Measurements from ENCODE around the gene SUGCT. TPM values are rescaled to one million over a fixed set of nuclear protein-coding genes. Genes with fewer than 3 reads are reported as not detected.

Gene SUGCT
- total and polyA plus RNA-seq, 2 of the 8 experiments (the other 6 are each of a cell fraction or from before 2014, with no cell fraction given): 2.8 to 5.4 TPM

DNA sequence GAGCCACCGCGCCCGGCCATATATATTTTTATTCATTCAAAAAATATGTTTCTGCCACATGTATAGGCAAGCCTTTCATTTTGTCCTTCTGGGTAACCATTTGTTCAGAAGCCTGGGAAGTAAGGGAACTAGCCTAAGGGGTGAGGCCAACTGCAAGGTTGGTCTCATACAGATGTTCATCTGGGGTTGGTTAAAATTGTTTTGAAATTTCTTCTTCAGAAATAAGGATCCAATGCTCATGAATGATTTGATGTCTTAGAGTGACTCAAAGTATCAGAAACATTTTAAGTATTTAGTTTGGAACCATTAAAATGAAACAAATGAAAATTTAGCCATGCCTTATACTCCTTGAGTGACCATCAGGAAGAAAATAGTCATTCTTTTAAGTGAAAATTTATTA, 397.2 kb downstream of the SUGCT start:
- no peaks in the 10 kb centered on the region for H3K9me3 ChIP-seq (ENCODE audit: insufficient read depth in 2 of 2, low read depth in 1 of 2, low read length in 1 of 2)
- H3K79me2 ChIP-seq (ENCODE audit: control insufficient read depth in 1 of 2, insufficient read depth in 2 of 2, low read length in 2 of 2): no peaks in the 10 kb centered on the region
- H2BK5ac ChIP-seq (ENCODE audit: low read depth, low read length): no peak overlapping the region
- H2BK15ac ChIP-seq (ENCODE audit: low read length): no peak overlapping the region
- H3K4ac ChIP-seq (replicated peaks; ENCODE audit: insufficient read length, low read depth, low read length): no peak overlapping the region
- H4K91ac ChIP-seq (replicated peaks; ENCODE audit: insufficient read length, low read length): no peak overlapping the region
- no peak overlapping the region for H4K5ac ChIP-seq (ENCODE audit: insufficient read length, low read depth, low read length)
- H4K20me1 ChIP-seq (replicated peaks in 1 of 2; ENCODE audit: control insufficient read depth in 1 of 2, insufficient read depth in 2 of 2, low read length in 2 of 2): no peaks in the 10 kb centered on the region
- no peak overlapping the region for H2AK5ac ChIP-seq (ENCODE audit: low read depth, low read length)
- no peak overlapping the region for H3K56ac ChIP-seq (replicated peaks; ENCODE audit: insufficient read length, low read depth, low read length)
- H2BK12ac ChIP-seq (ENCODE audit: low read depth, low read length): no peak overlapping the region
- H3K9ac ChIP-seq (replicated peaks in 1 of 4; ENCODE audit: extremely low read depth in 1 of 4, low read depth in 3 of 4, low read length in 3 of 4): no peak overlapping the region
- H3K23me2 ChIP-seq (ENCODE audit: low read depth, low read length): no peaks in the 10 kb centered on the region; the same call in 1 of the 2 replicates
- H3K23ac ChIP-seq (ENCODE audit: insufficient read length): no peak overlapping the region
- H3K36me3 ChIP-seq (ENCODE audit: control insufficient read depth in 2 of 4, insufficient read depth in 4 of 4, low read length in 3 of 4): no peaks in the 10 kb centered on the region
- no peak overlapping the region for H2BK120ac ChIP-seq (replicated peaks; ENCODE audit: low read depth, low read length)
- no peak overlapping the region for H2AFZ ChIP-seq (ENCODE audit: low read length)
- DNase-seq (ENCODE audit: low read depth in 1 of 2, low spot score in 2 of 2) (no peak), FAIRE-seq (no peak)
- ChIA-PET CTCF (ENCODE audit: partially characterized antibody) (no interaction called here), POLR2A (ENCODE audit: partially characterized antibody) (interaction anchor here (1.0 kb wide), 1 partner anchor 58 kb away, joined by 3 read pairs; no protein-coding TSS in a partner anchor)
- H3K14ac ChIP-seq (ENCODE audit: insufficient read length): no peak overlapping the region
- H3K79me1 ChIP-seq (ENCODE audit: low read depth, low read length): no peaks in the 10 kb centered on the region
- H4K8ac ChIP-seq (ENCODE audit: extremely low read depth, insufficient read depth, low read length): no peak overlapping the region
- H3K18ac ChIP-seq (ENCODE audit: extremely low read depth, low read length): no peak overlapping the region
- H2BK20ac ChIP-seq (ENCODE audit: low read length): no peak overlapping the region
- H3K27ac ChIP-seq (ENCODE audit: low read depth, low read length): no peak overlapping the region
- H3K4me1 ChIP-seq (replicated peaks in 1 of 4; ENCODE audit: control insufficient read depth in 3 of 4, insufficient read depth in 4 of 4, low read length in 3 of 4): no peaks in the 10 kb centered on the region
- no peak overlapping the region for H3K4me2 ChIP-seq (ENCODE audit: insufficient read depth in 1 of 2, low read depth in 2 of 2, low read length in 2 of 2)
- H3K27me3 ChIP-seq (replicated peaks in 1 of 4; ENCODE audit: control insufficient read depth in 3 of 4, extremely low read depth in 1 of 4, insufficient read depth in 3 of 4, low read length in 3 of 4): no peaks in the 10 kb centered on the region
- 100% methylated on average over 3 of the region's 3 CpGs; no CpG with 5 or more reads in 1 of the 2 experiments for WGBS, 2 experiments (ENCODE audit: extremely low coverage in 1 of 2, insufficient coverage in 1 of 2, insufficient read length in 1 of 2, insufficient replicate concordance in 2 of 2, low coverage in 1 of 2, low lambda C conversion rate in 2 of 2, missing lambda C conversion rate in 1 of 2)
- no peak overlapping the region for H3K4me3 ChIP-seq (ENCODE audit: extremely low read depth in 1 of 4, insufficient read depth in 2 of 4, low read depth in 3 of 4, low read length in 4 of 4)
- TF ChIP-seq POLR2AphosphoS5 (IDR thresholded peaks at IDR 0.05; ENCODE audit: low read depth, low read length) (no peak), BACH1 (IDR thresholded peaks at IDR 0.05; ENCODE audit: low read length) (no peak), JUND (IDR thresholded peaks at IDR 0.05; ENCODE audit: low read length) (no peak), KDM5A (IDR thresholded peaks at IDR 0.05; ENCODE audit: low read length) (no peak), SIX5 (IDR thresholded peaks at IDR 0.05; ENCODE audit: low read depth, low read length) (no peak), SUZ12 (IDR thresholded peaks at IDR 0.05; ENCODE audit: low read length) (no peak), USF2 (IDR thresholded peaks at IDR 0.05; ENCODE audit: low read length) (no peak), ZNF274 (IDR thresholded peaks at IDR 0.05; ENCODE audit: borderline replicate concordance, extremely low read depth, low read length) (no peak), CTBP2 (IDR thresholded peaks at IDR 0.05; ENCODE audit: borderline replicate concordance, insufficient read depth, insufficient read length, low read length) (no peak), EP300 (IDR thresholded peaks at IDR 0.05; ENCODE audit: borderline replicate concordance in 1 of 2, low read depth in 2 of 2, low read length in 2 of 2) (no peak), TBP (IDR thresholded peaks at IDR 0.05; ENCODE audit: low read depth, low read length) (no peak), RFX5 (IDR thresholded peaks at IDR 0.05; ENCODE audit: borderline replicate concordance, low read depth, low read length) (no peak), POU5F1 (IDR thresholded peaks at IDR 0.05; ENCODE audit: low read depth, low read length) (no peak), CHD2 (IDR thresholded peaks at IDR 0.05; ENCODE audit: low read length) (no peak)
